Gastrocnemius medialis (tissue), 4 donors: ENCODE data around the gene BRIP1.

ENCODE experiments used
- CTCF ChIP-seq, 5 experiments: fragments of 450-650 bp in 3 of 5; fragments of 200-600 bp in 2 of 5; sonication (generic) in 2 of 5; IDR thresholded peaks in 4 of 5; conservative IDR thresholded peaks in 1 of 5; 1 replicate in 4 of 5; 2 replicates in 1 of 5; pipeline ENCODE4 v1.5.1; 2016 to 2019; ENCODE audit warnings: antibody characterized with exemption in 5 of 5, mild to moderate bottlenecking in 3 of 5, moderate library complexity in 3 of 5
- POLR2A ChIP-seq, 2 donors: fragments of 450-650 bp; IDR thresholded peaks; one replicate each; pipeline ENCODE4 v1.6.1; 2017; ENCODE audit warnings: antibody characterized with exemption in 2 of 2, mild to moderate bottlenecking in 2 of 2, moderate library complexity in 2 of 2

- TF ChIP-seq CTCF (IDR thresholded peaks at IDR 0.05 in 4 of 5, conservative IDR thresholded peaks at IDR 0.05 in 1 of 5) (no peak), POLR2A (IDR thresholded peaks at IDR 0.05) (no peak)
These were observed 228.3 kb downstream of the BRIP1 start for GRCh38 chr17:61634942-61635538.
